HCT116 (cell line): ENCODE results near the gene DLEC1.
A peak's percentile ranks its signal among the peaks of the same experiment; 100 is the strongest.

Experiments
- POLR2A ChIP-seq: IDR thresholded peaks from 2 replicates; pipeline ENCODE4 v1.7.0; 2011; ENCODE audit warnings: borderline replicate concordance; ENCODE audit not compliant: insufficient read depth, insufficient read length; ENCODE audit errors: extremely low read depth
- RAD21 ChIP-seq: IDR thresholded peaks from 2 replicates; pipeline ENCODE4 v1.6.1; 2012; ENCODE audit warnings: low read depth, mild to moderate bottlenecking
- ZFX ChIP-seq: fragments of 450-650 bp; IDR thresholded peaks from 2 replicates; pipeline ENCODE4 v1.6.1; 2017
- TF ChIP-seq, protein P1 (sequence below), 3 experiments: fragments of 200-600 bp in 1 of 3; sonication (generic) in 1 of 3; IDR thresholded peaks in 2 of 3; conservative IDR thresholded peaks in 1 of 3; 2 replicates each; pipeline ENCODE4 v1.5.1; 2012 to 2017; ENCODE audit warnings: low read depth in 2 of 3, low read length in 2 of 3, antibody characterized with exemption in 1 of 3, borderline replicate concordance in 1 of 3, control low read depth in 1 of 3, mild to moderate bottlenecking in 1 of 3, mixed read lengths in 1 of 3, mixed run types in 1 of 3, moderate library complexity in 1 of 3; ENCODE audit not compliant: insufficient read depth in 1 of 3
- TF ChIP-seq, protein P2 (sequence below): IDR thresholded peaks from 2 replicates; pipeline ENCODE4 v1.6.1; 2012; ENCODE audit warnings: low read depth

DNA sequence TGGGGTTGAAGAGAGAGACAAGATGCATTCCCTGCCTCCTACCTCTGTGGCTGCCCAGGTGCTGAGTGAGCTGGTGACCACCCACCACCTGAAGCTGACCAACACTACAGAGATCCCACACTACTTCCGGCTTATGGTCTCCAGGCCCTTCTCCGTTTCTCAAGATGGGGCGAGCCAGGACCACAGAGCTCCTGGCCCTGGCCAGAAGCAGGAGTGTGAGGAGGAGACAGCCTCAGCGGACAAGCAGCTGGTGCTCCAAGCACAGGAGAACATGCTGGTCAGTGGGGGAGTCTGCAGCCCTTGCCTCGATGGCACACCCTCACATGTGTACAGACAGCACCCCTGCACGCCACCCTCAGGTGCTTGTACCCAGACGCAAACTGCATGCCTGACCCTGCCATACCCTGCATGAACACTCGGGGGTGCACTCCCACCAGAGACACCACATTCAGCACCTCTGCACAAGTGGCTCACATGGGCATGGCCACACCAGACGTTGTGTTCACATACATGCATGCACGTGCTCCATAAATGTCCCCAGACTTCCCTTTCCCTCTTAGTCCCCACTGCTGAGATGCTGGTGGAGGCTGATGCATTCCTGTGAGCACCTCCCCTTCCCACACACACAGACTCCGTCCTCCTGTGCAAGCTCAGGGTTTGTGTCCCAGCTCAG lies 78.9 kb downstream of the DLEC1 start:
- TF ChIP-seq, protein P1, sequence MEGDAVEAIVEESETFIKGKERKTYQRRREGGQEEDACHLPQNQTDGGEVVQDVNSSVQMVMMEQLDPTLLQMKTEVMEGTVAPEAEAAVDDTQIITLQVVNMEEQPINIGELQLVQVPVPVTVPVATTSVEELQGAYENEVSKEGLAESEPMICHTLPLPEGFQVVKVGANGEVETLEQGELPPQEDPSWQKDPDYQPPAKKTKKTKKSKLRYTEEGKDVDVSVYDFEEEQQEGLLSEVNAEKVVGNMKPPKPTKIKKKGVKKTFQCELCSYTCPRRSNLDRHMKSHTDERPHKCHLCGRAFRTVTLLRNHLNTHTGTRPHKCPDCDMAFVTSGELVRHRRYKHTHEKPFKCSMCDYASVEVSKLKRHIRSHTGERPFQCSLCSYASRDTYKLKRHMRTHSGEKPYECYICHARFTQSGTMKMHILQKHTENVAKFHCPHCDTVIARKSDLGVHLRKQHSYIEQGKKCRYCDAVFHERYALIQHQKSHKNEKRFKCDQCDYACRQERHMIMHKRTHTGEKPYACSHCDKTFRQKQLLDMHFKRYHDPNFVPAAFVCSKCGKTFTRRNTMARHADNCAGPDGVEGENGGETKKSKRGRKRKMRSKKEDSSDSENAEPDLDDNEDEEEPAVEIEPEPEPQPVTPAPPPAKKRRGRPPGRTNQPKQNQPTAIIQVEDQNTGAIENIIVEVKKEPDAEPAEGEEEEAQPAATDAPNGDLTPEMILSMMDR (IDR thresholded peaks at IDR 0.05 in 2 of 3, conservative IDR thresholded peaks at IDR 0.05 in 1 of 3; ENCODE audit: borderline replicate concordance in 1 of 3, insufficient read depth in 1 of 3, low read depth in 2 of 3, low read length in 2 of 3): peak; percentile 86 to 88 (median 86)
- TF ChIP-seq, protein P2, sequence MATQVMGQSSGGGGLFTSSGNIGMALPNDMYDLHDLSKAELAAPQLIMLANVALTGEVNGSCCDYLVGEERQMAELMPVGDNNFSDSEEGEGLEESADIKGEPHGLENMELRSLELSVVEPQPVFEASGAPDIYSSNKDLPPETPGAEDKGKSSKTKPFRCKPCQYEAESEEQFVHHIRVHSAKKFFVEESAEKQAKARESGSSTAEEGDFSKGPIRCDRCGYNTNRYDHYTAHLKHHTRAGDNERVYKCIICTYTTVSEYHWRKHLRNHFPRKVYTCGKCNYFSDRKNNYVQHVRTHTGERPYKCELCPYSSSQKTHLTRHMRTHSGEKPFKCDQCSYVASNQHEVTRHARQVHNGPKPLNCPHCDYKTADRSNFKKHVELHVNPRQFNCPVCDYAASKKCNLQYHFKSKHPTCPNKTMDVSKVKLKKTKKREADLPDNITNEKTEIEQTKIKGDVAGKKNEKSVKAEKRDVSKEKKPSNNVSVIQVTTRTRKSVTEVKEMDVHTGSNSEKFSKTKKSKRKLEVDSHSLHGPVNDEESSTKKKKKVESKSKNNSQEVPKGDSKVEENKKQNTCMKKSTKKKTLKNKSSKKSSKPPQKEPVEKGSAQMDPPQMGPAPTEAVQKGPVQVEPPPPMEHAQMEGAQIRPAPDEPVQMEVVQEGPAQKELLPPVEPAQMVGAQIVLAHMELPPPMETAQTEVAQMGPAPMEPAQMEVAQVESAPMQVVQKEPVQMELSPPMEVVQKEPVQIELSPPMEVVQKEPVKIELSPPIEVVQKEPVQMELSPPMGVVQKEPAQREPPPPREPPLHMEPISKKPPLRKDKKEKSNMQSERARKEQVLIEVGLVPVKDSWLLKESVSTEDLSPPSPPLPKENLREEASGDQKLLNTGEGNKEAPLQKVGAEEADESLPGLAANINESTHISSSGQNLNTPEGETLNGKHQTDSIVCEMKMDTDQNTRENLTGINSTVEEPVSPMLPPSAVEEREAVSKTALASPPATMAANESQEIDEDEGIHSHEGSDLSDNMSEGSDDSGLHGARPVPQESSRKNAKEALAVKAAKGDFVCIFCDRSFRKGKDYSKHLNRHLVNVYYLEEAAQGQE: no peak
- no peak for TF ChIP-seq POLR2A
- peak; percentile 94 for TF ChIP-seq RAD21
- TF ChIP-seq ZFX: no peak
